NT2/D1 (cell line): ENCODE data around the gene PLAC1.

Source experiments
- SUZ12 ChIP-seq: IDR thresholded peaks from 2 replicates; pipeline ENCODE4 v1.6.1; 2011; ENCODE audit not compliant: insufficient read length, insufficient read depth; ENCODE audit errors: extremely low read depth
- YY1 ChIP-seq: IDR thresholded peaks from 2 replicates; pipeline ENCODE4 v1.6.1; 2011; ENCODE audit not compliant: insufficient read length, insufficient read depth
- ZNF274 ChIP-seq: IDR thresholded peaks from 2 replicates; pipeline ENCODE4 v1.6.1; 2011; ENCODE audit warnings: mild to moderate bottlenecking, low read depth, low read length

- TF ChIP-seq SUZ12: no peak
- no peak for TF ChIP-seq YY1
- no peak for TF ChIP-seq ZNF274
These were observed 112.8 kb downstream of the PLAC1 start for GRCh38 chrX:134545510-134545909.
